LNCaP clone FGC (cell line): ENCODE data around the gene WDR5.

Experiments
- DNase-seq: peaks from one replicate; pipeline ENCODE4 v3.0.0-alpha.2; 2011; ENCODE audit warnings: low read depth
- H3K4me3 ChIP-seq: 2 replicates; pipeline ENCODE4 v1.5.1; 2011; ENCODE audit warnings: mild to moderate bottlenecking, low read depth, low read length, control low read depth
- CTCF ChIP-seq: IDR thresholded peaks from 2 replicates; pipeline ENCODE4 v1.5.1; 2012; ENCODE audit warnings: mild to moderate bottlenecking; ENCODE audit not compliant: control insufficient read depth, insufficient read depth; ENCODE audit errors: extremely low read depth

The WDR5 gene

GRCh38 chr9:134127065-134127580 lies 8.8 kb upstream of the WDR5 start:
- no peak for DNase-seq
- no peak overlapping the region for H3K4me3 ChIP-seq
- no peak for TF ChIP-seq CTCF

GRCh38 chr9:134127616-134128015 lies 8.3 kb upstream of the WDR5 start:
- no peak for TF ChIP-seq CTCF
- no peak overlapping the region for H3K4me3 ChIP-seq
- no peak for DNase-seq

GRCh38 chr9:134128727-134129679 lies 6.9 kb upstream of the WDR5 start:
- TF ChIP-seq CTCF, result no peak
- DNase-seq, result no peak
- no peak overlapping the region for H3K4me3 ChIP-seq

GRCh38 chr9:134130503-134131375 lies 5.1 kb upstream of the WDR5 start:
- no peak for DNase-seq
- no peak overlapping the region for H3K4me3 ChIP-seq
- no peak for TF ChIP-seq CTCF

GRCh38 chr9:134131471-134132207 lies 4.2 kb upstream of the WDR5 start:
- no peak for DNase-seq
- H3K4me3 ChIP-seq, result no peak overlapping the region
- TF ChIP-seq CTCF, result no peak

- no peak overlapping the region for H3K4me3 ChIP-seq
- TF ChIP-seq CTCF, result no peak
- DNase-seq, result no peak
Observed at GRCh38 chr9:134132208-134132870, 3.5 kb upstream of the WDR5 start.
